ENCODE measurements around the gene TRANK1.

GRCh38 chr3:36892457-36893136, 52.3 kb downstream of the TRANK1 start:
- TF ChIP-seq POLR2A (IDR thresholded peaks at IDR 0.05) = no peak
- TF ChIP-seq EP300 (IDR thresholded peaks at IDR 0.05) = no peak
- no peak for TF ChIP-seq POLR2AphosphoS5 (IDR thresholded peaks at IDR 0.05)
- no peak for TF ChIP-seq CTCF (IDR thresholded peaks at IDR 0.05)

Measured in suprapubic skin (tissue), 4 donors.